H54 (cell line): ENCODE data around the gene ANGPTL8.

Source experiments
- DNase-seq: peaks from one replicate; pipeline ENCODE4 v3.0.0; 2011; ENCODE audit warnings: low spot score, mixed read lengths; ENCODE audit not compliant: insufficient read length
- FAIRE-seq: peaks from 3 replicates; lab custom pipeline; 2011; peaks lifted over from hg19 to GRCh38; lab: Jason Lieb, UNC
- POLR2A ChIP-seq: IDR thresholded peaks from 2 replicates; pipeline ENCODE4 v1.6.1; 2011; ENCODE audit warnings: low read depth, mild to moderate bottlenecking, low read length

Gene ANGPTL8

DNA sequence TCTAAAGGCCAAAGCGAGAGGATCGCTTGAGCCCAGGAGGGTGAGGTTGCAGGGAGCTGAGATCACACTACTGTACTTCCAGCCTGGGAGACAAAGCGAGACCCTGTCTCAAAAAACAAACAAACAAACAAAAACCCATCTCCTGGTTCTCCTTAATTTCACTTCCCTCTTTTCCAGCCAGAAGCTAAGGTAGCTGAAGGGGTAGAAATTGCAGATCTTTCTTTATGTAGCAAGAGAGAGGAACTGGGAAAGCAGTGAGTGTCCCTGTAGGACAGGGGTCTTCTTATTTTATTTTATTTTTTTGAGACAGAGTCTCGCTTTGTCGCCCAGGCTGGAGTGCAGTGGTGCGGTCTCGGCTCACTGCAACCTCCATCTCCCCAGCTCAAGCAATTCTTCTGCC, 52.0 kb downstream of the ANGPTL8 start:
- no peak for TF ChIP-seq POLR2A
- no peak for FAIRE-seq
- DNase-seq: no peak
